B cell (primary cell): ENCODE measurements around the gene EGF.

Experiments
- CTCF ChIP-seq: fragments of 200-600 bp; IDR thresholded peaks from one replicate; pipeline ENCODE4 v1.8.0; 2022; ENCODE audit warnings: antibody characterized with exemption, mild to moderate bottlenecking
- EZH2 ChIP-seq: IDR thresholded peaks from 2 replicates; pipeline ENCODE4 v1.6.1; 2012; ENCODE audit warnings: borderline replicate concordance, low read depth, mild to moderate bottlenecking, moderate library complexity, low read length; ENCODE audit not compliant: insufficient read depth, poor library complexity, severe bottlenecking

GRCh38 chr4:110009550-110009949 is 96.9 kb downstream of the EGF start:
- TF ChIP-seq EZH2: no peak
- no peak for TF ChIP-seq CTCF
